HG03095 (cell line): ENCODE measurements around the gene HNRNPA3.
"Not testable (repeated sequence)": the region's sequence is repeated elsewhere in the genome, so short reads cannot be mapped to it uniquely, and the experiment has no call there.

ENCODE experiments used
- ATAC-seq: cut with Tn5 transposase; IDR thresholded peaks from one replicate; pipeline ENCODE4 v1.9.1; 2021; ENCODE audit warnings: moderate library complexity; ENCODE audit not compliant: unreplicated experiment

Gene HNRNPA3

GRCh38 chr2:177212106-177212890 is at the start of gene HNRNPA3:
Gene HNRNPA3, plus strand, starts transcription at chr2:177212794. Its CDS starts 6 bp downstream, at chr2:177212800.
- ATAC-seq = peak; percentile 88

GRCh38 chr2:177164131-177164530 is 48.5 kb upstream of the HNRNPA3 start:
- no peak for ATAC-seq

GRCh38 chr2:177164584-177165052 is 48.0 kb upstream of the HNRNPA3 start:
- ATAC-seq = peak; percentile 53

GRCh38 chr2:177165061-177165583 is 47.5 kb upstream of the HNRNPA3 start:
- no peak for ATAC-seq

GRCh38 chr2:177165721-177166711 is 46.6 kb upstream of the HNRNPA3 start:
- ATAC-seq = peak; percentile 57

- ATAC-seq = peak; percentile 38
Measured at GRCh38 chr2:177169810-177170514, 42.6 kb upstream of the HNRNPA3 start.

- ATAC-seq = no peak
Measured at GRCh38 chr2:177171418-177171865, 41.2 kb upstream of the HNRNPA3 start.

GRCh38 chr2:177172034-177172880 is 40.3 kb upstream of the HNRNPA3 start:
- ATAC-seq = no peak

- no peak for ATAC-seq
Measured at GRCh38 chr2:177174486-177174885, 38.1 kb upstream of the HNRNPA3 start.

GRCh38 chr2:177175917-177176668 is 36.5 kb upstream of the HNRNPA3 start:
- ATAC-seq = no peak

- no peak for ATAC-seq
Measured at GRCh38 chr2:177178797-177179196, 33.8 kb upstream of the HNRNPA3 start.

- ATAC-seq = no peak
Measured at GRCh38 chr2:177179227-177179626, 33.4 kb upstream of the HNRNPA3 start.

- ATAC-seq = not testable (repeated sequence)
Measured at GRCh38 chr2:177179671-177180070, 32.9 kb upstream of the HNRNPA3 start.

GRCh38 chr2:177180269-177181000 is 32.2 kb upstream of the HNRNPA3 start:
- no peak for ATAC-seq

- no peak for ATAC-seq
Measured at GRCh38 chr2:177183860-177184259, 28.7 kb upstream of the HNRNPA3 start.

- ATAC-seq = no peak
Measured at GRCh38 chr2:177184606-177185005, 28.0 kb upstream of the HNRNPA3 start.

GRCh38 chr2:177186038-177186437 is 26.6 kb upstream of the HNRNPA3 start:
- not testable (repeated sequence) for ATAC-seq

- ATAC-seq = no peak
Measured at GRCh38 chr2:177187631-177188312, 24.8 kb upstream of the HNRNPA3 start.
